Peyer's patch (tissue), 4 donors: ENCODE measurements around the gene PPP3R1.
A peak's percentile ranks its signal among the peaks of the same experiment; 100 is the strongest.

ENCODE experiments used
- CTCF ChIP-seq, 6 experiments: fragments of 450-650 bp in 4 of 6; fragments of 200-600 bp in 2 of 6; sonication (generic) in 1 of 6; IDR thresholded peaks; one replicate each; pipeline ENCODE4 v1.5.1; 2017 to 2019; ENCODE audit warnings: antibody characterized with exemption in 6 of 6, mild to moderate bottlenecking in 3 of 6, moderate library complexity in 1 of 6
- POLR2A ChIP-seq, 2 donors: fragments of 450-650 bp; IDR thresholded peaks; one replicate each; pipeline ENCODE4 v1.5.1; 2017; ENCODE audit warnings: antibody characterized with exemption in 2 of 2, mild to moderate bottlenecking in 2 of 2, moderate library complexity in 2 of 2

- TF ChIP-seq CTCF (IDR thresholded peaks at IDR 0.05) (peak in 1 of 6 experiments; percentile 8), POLR2A (IDR thresholded peaks at IDR 0.05) (no peak)
These were observed 41.9 kb upstream of the PPP3R1 start for GRCh38 chr2:68294187-68294586.
